ENCODE results near the gene SLC30A5.

- TF ChIP-seq EZH2 (IDR thresholded peaks at IDR 0.05; ENCODE audit: borderline replicate concordance, low read depth, low read length, severe bottlenecking) = no peak
- no peak for TF ChIP-seq CTCF (IDR thresholded peaks at IDR 0.05; ENCODE audit: extremely low read depth in 1 of 2, insufficient read depth in 1 of 2, low read depth in 1 of 2, low read length in 2 of 2)
- no peak for TF ChIP-seq POLR2A (IDR thresholded peaks at IDR 0.05; ENCODE audit: low read depth, low read length)
Measured at GRCh38 chr5:69130241-69130640, 36.4 kb downstream of the SLC30A5 start.

Measured in endothelial cell of umbilical vein (primary cell).